HK-2 (cell line): ENCODE results near the gene UBASH3B.

Experiments used
- DNase-seq: peaks from one replicate; pipeline ENCODE4 v3.0.0-alpha.2; 2018; ENCODE audit not compliant: unreplicated experiment

UBASH3B gene

DNA sequence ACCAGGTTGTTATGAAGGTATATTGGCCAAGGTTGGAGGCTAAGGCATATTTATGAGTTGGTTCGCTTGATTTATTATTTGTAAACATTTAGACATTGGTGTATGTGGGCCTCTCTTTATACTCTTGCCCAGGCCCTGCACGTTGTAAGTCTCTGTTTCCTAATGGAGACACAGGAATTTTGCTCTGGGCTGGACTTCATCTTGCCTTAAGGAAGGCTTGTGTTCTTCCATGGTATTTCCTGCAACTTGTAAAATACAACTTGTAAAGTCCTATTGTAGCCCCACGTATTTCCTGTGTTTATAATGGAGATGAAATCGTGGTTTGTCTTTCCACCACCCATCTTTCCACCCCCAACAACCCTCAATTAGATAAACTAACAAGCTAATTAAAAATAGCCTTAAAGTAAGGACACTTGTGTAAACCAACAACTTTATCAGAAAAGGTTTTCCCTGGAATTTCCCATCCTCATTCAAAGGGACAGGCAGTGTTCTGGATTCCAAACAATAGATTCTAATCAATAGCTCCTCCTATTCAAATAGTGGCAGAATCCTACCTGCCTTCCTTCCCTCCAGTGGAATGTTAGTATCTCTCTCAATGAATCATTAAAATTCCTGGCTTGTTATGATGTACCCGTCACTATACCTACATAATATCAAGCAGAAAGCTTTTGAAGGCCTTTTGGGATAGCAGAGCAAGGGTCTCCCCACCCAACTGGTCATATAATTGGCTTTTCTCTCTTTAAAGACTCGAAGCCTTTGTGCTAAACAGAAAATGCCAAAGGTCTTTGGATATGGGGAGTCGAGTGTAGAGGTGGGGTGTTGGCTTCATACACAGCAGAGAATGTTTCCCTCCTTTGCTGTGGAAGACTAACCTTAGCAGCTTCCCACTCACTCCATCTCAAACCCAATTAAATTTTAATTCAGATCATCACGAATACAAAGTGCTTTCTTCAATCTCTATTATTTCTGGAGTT, 77.1 kb downstream of the UBASH3B start:
- no peak for DNase-seq

DNA sequence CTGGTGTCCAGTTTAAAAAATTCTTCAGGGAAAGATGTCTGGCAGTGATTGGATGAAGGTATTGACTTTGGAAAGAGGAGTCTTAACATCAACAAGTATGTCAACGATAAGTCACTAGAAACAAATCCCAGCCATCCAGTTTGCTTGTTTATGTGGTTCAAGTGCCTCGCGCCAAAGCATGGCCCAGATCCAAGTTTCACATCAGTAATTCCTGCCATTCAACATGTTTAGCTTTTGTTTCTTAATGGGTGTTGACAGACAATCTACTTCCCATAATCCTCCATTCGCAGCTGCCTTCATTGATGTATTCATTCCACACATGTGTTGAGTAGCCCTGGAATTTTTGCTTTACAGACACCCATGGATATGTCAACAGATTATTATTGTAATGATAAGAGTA, 77.8 kb downstream of the UBASH3B start:
- no peak for DNase-seq

DNA sequence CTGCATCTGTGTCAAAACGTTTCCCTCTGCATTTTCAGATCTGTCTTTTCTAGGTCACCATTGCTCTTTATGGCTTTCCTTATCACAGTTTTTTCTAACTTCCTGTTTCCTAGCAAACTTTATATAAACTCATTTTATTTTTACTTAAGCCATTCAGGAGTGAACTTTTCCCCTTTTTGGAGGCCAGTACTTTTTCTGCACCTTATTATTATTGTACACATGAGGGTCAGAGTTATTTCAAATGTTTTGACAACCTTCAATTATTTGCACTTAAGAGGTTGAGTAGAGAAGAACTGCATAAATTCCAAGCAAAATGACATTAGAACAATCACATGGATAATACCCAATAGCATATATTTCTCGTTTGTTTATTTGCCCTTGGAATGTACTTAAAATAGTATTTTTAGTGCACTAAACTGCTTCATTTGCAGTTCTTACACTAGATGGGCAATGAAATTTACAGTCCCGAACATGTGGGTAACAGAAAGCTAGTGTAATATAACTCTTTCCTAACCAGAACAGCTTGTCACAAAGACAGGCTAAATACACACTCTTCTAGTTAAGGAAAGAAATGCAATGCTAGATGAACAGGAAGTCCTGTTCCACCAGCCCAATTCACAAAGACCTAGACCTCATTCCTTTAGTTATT, 79.5 kb downstream of the UBASH3B start:
- DNase-seq, result no peak

DNA sequence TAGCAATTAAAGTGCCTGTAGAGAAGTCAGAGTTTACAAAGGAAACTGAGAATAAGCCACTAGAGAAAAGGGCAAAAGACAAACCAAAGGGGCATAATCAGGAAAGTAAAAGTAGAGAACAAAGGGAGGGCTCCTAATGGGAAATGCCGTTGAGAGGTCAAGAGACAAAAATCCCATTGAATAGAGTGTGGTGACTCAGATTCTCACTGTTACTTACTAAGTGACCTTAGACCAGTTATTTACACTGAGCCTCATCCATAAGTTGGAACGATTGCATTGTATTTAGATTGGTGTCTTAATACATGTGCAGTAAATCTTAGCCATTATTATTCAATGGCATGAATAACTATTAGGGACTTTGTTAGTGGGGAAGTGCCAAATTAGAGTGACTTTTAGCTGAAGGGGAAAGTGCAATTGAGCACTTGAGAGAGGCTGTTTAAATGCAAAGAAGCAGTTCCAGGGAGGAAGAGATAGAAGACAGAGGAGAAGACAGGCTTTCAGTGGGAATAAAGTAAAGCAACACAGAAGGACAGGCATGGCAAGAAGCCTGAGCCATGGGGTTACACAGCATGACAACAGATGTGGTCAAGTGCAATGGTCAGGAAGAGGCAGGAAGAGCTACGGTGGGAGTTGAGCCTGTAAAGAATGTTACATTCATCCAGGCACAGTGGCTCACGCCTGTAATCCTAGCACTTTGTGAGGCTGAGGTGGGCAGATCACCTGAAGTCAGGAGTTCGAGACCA, 82.6 kb downstream of the UBASH3B start:
- DNase-seq, result no peak

DNA sequence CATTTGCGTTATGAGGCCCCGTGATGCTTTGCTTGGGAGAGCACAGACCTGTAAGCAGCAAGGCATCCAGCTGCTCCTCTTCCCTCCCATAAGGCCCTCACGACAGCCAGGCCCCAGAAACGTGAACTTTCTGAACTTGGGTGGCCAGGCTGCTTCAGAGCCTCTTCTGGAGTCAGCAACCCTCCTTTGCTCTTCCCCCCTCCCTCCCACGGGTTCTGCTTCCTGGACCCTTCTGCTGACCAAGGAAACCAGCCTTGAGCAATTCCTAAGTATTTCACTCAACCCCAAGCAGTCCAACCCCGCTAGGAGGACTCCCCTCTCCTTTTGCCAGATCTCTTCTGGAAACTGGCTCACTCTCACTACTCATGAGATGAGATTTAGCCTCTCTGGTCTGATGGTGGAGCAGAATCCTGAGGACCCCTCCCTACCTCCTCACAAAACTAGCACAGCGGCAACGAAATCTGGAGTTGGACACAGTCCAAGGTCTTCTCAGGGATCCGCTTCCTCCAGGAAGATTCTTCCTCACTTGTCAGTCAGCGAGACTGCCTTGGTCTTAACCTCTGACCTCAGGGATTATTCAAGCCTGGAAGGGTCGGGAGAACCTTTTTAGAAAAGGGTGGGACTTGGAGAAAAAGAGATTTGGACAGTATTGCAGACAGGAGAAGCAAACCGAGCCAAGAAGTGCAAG, 86.2 kb downstream of the UBASH3B start:
- no peak for DNase-seq

DNA sequence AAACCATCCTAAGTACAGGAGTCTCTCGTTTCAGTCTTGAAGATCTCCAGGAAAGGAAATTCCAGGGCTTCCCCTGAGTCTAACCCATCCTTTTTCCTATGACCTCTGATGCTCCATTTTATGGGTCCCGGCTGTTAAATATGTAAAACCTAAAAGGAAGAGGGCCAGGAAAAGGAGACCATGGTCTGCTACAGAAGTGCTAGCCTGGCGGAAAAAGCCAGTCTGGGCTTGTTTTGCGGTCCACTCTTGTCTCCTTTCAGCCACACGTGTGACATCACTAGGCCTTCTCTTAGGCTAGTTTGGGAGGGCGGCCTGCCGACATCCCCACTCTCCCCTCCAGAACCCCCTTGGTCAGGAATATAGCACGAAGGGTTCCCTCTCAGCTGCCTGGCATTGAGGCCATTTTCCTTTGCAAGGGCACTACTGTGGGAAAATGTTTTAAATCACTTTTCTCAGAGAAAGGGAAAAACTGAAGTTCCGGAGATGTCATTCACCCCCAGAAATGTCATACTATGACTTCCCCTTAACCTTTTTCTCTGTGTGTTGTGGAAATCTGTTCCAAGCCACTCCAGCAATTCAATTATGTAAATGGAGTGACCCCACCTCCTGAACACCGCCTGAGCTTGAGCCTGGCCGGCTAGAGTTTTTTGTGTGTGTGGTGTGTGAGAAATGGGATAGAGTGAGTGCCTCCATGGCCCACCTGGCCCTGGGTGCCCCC, 86.9 kb downstream of the UBASH3B start:
- DNase-seq, result no peak

DNA sequence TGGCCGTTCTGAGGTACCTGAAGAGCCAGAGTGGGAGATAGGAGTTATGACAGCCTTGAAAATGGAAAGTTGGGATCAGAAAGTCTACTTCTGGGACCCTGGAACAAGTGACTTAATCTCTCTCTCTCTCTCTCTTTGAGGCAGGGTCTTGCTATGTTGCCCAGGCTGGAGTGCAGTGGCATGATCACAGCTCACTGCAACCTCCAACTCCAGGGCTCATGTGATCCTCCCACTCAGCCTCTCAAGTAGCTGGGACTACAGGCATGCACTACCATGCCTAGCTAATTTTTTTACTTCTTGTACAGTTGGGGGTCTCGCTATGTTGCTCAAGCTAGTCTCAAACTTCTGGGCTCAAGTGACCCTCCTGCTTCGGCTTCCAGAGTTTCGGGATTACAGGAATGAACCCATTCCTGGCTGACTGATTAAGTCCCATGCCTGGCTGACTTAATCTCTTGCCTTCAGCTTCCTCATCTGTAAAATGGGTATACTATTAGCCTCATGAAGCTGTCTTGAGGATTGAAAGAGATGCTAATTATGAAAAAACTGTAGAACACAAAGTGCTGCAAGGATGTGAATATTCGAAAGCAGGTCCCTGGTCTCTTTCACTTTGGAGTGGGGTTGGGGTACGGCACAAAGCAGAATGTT, 87.7 kb downstream of the UBASH3B start:
- DNase-seq, result no peak

DNA sequence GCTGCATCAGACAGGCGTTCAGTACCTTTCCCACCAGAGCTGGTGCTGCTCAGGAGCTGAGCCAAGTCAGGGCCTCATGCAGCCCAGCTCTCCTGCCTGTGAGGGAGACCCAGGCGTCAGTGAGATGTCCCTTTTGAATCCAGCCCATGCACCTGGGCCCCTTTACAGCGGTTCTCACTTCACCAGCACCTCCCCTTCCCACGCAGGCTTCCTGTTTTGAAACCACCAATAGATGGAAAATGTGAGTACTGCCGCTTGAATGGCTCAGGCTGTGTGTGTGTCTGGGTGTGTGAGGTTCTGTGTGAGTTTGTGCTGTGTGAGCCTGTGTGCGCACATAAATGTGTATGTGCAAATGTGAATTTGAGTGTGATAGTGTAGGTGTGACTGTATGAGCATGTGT, 88.4 kb downstream of the UBASH3B start:
- no peak for DNase-seq

DNA sequence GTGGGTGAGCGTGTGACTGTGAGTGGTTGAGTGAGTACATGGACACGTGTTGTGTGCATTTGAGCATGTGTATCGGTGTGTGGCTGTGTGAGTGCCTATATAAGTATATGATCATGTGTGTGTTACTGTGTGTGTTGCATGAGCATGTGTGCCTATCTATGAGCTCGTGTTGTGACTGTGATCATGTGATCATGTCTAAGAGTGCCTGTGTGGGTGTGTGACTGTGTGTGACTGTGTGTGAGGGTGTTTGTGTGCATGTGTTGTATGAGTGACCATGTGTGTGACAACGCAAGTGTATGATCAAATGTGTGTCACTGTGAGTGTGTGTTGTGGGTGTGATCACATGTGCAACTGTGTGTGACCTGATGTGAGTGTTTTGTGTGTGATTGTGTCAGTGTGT, 88.8 kb downstream of the UBASH3B start:
- no peak for DNase-seq

DNA sequence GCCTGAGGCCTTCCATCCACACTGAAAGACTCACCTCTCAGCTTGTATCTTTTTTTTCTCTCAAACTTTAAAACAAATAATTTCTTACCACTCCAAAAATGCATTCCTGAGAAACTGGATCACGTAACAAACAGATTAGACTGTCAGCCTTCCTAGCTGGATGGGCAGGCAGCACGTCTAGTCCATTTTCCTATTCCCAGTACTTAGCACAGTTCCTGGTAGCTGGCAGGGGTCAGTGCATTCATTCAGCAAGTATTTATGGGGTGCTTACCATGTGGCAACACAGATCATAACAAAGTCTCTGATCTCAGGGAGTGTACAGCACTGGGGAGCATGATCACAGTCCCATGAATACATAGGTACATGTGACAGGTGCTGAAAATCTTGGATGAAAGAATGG, 89.6 kb downstream of the UBASH3B start:
- no peak for DNase-seq

DNA sequence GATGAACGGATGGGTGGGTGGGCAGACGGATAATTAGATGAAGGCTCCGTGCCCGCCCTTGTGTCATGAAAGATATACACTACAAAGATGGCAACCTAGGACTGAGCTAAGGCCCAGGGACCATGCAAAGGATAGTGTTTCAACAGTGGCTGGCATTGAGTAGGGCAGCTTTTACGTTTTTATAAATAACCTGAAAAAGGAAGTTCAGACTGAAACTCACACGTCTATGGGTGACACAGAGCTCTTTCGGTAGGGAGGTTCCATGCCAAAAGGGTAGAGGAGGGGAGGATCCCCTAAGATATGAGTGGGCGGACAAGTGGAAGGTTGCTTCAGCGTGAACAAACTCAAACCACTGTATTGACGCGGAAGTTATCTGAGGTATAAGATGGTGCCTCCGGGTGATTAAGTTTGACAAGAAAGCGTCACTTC, 90.5 kb downstream of the UBASH3B start:
- no peak for DNase-seq

DNA sequence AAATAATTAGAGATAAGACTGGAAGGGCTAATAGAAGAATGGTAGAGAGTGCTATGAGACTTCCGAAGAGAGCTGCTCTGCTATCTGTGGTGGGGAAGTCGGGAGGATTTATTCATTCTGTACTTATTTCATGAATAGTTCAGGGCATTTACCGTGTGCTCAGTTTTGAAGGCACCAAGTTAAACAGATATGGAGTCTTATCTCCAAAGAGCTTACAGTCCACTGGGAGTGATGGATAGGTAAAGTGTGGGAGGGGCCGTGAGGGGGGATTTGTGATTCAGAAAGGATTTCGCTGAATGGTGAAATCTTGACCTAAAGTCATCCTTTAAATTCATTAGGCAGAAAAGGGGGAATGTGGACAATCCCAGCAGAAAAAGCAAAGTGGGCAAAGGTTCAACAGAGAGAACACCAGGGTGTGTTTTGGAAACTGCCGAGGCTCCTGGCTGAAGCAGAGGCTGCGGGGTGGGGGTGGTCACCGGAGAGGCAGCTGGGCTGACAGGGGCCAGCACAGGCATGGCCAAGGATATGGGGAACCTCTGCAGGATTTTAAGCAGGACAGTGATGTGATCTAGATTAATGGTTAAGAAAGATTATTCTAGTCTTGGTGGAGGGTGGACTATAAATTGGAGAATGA, 91.2 kb downstream of the UBASH3B start:
- DNase-seq, result no peak

DNA sequence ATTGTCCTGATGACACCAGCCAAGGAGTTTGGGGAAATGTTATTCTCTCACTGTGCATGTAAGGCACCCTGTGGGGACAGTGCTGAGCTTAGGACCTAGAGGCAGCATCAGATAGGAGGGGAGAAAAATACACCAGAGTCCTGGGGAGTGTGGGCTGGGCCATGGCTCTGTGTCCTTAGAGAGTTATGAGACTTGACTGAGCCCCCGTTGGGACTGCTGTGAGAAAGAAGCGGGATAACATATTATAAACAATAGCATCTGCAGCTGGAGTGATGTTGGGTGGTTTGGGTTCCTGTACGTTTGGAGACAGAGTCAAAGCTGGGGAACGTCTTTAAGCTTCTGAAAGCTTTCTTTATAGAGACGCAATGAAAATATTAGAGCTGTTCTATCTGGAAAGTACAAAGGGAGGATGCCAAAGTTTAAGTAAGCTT, 91.8 kb downstream of the UBASH3B start:
- DNase-seq, result no peak

DNA sequence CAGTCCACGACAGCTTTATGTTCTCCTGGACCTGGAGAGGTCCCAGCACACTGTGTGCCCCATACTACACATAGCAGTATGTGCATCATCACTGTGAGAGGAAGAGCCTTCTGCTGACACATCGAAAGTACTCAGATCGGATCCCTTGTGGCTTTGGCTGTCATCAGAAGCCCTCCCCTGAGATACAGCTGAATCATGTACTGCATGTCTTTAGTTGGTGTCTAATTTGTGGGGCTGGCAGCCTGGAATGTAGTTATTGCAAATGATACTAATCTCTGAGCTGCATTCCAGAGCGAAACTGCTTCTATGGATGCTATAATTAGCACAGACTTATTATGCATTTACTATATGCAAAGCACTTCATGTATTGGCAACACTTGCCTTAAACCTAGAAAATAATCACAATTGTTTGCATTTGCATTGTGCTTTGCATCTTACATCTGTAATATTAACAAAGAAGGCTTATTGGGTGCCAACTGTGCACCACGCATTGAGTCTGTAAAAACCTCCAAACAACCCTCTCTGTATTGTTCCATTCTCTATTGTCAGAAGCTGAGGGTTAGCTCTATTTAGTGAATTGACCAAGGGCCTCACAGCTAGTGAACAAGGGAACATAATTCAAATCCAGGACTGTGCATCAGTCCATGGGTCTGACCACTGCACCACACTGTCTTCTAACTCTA, 93.6 kb downstream of the UBASH3B start:
- DNase-seq, result peak; percentile 38

DNA sequence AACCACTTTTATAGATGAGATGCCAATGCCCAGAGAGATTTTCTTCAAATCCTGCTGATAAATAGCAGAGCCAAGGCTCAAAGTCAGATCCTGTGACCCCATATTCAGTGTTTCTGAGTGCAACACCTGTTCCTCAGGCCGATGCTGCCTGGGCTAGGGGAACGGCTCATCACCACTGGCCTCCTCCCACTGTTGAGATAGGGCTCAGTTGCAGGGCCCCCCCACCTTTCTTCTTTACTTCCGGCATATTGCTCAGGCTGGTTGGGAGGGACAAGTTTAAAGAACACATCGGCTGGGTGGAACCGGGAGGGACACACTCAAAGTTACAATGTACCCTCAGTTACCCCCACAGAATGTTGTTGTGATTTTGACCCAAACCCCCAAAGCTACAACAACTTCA, 94.5 kb downstream of the UBASH3B start:
- no peak for DNase-seq

DNA sequence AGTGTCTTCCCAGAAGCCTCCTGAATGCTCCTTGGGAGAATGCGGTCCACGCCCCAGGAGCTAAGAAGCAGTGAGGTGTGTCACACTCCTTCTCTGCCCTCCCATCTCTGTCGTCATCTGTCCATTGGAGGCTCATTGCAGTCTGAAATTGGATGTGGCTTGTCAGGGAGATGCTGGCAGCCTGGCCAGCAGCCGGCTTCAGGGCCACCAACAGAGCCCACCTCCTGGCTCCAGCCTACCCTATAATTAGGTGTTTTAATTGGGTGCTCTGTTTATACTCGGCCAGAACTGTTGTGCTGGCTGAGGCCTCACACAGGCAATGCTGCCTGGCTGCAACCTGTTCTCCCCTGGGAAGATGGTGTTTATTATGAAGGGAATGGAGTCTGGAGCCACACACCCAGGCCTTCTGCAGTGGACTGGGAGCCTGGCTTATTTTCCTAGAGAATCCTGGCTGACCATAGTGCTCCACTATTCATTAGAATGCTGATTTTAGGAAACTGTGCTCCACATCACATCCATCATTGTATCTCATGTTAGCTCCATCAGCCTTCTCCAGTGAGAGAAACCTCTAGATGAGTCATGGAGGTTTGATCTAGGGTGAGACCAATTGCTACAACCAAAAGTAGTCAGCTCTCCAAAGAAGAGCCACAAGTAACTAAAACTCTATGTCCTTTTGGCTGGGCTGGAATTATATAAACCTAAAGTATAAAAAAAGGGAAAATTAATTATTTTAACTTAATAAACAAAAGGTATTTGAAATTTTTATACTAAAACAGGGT, 96.0 kb downstream of the UBASH3B start:
- DNase-seq, result no peak

DNA sequence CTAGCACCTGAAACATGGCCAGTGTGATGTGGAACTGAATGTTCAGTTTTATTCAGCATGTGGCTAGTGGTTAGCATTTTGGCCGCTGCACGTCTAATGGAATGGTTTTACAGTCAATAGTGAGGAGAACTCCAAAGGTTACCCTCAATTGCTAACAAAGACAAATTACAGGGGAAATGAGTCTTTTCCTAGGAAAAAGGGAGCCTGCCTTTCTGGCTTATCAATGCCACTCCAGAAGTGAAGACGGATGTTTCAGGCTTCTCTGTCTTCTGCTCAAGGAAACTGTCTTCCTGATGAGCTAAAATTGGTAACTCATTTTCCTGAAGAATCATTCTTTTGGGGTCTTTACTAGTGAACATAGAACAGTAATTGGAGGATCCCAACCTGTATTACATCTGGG, 98.5 kb downstream of the UBASH3B start:
- no peak for DNase-seq

DNA sequence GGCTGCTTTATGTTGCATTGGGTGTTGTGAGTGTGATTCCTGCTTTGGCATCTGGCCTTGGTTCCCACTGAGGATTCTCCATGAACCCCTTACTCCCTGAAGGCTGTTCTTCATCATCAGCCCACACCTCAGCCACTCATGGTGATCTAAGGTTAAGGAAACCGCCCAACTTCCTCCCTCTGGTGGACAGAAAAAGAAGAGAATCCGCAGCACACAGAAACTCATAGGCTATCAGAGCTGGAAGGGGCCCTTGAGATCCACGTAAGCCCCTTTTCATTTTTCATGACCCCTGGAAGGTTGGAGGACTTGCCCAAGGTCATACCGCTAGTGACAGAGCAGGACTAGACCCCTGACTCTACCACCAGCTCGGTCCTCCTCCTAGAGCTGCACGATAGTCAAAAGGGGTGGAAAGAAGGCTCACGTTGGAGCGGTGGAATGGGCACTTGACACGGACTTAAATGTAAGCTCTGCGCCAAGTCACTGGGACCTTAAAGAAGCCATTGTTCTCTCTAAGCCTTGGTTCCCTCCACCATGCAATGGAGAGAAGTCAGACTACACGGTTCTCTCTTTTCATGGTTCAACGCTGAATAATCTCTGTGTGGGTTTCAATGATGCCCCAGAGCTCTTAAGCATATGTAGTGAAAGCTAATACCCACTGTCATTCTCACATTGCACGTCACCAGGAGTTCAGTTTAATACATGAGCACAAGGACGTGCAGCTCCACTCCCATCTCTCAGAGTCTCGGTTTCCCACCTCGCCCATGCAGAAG, 99.2 kb downstream of the UBASH3B start:
- DNase-seq, result no peak
